CD4-positive, alpha-beta T cell treated with Interleukin-21 for 1 hour (primary cell): ENCODE data around the gene PASD1.
"Not testable (repeated sequence)": the region's sequence is repeated elsewhere in the genome, so short reads cannot be mapped to it uniquely, and the experiment has no call there.

Experiments used
- DNase-seq: peaks from one replicate; pipeline ENCODE4 v3.0.0-alpha.2; 2020

PASD1 gene

DNA sequence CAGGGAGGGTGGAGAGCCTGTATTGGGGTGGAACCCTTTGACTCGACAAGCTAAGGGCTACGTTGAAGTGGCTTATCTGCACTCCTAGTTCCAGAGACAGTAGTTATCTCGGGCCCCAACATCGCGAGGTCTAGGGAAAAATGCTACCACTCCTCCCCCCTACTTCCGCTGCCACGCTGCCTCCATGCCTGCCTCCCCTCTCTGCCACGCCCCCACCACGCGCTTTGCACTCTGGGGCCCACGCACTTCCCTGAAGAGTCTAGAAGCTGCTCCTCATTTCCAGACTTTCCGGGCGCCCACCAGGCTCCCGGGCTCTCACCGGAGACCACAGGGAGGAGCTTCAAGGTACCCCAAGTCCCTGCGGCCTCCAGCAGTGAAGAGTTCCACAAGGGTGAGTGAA lies at the start of gene PASD1:
Gene PASD1, plus strand, starts transcription at position 227 of the 400 bp plus-strand sequence. CDS start 37,879 bp downstream, outside the sequence.
- no peak for DNase-seq

DNA sequence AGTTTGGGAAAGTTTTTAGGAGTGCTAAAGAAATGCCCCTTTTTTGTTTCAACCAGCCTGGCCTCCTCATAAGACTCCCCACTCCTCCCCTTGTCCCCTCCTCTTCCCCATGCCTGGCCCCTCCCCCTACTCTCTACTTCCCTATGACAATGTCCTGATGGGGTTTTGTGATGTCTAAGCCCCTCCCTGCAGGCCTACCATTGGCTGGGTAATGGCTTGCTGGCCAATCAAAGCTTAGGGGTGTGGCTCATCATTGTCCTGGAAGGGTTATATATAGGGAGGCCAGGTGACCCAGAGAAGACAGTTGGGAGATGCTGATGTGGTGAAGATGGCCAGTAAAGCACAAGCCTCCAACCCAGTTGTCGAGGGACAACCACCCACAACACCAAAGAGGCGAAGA lies 48.2 kb upstream of the PASD1 start:
- no peak for DNase-seq

GRCh38 chrX:151516538-151517187 lies 46.8 kb upstream of the PASD1 start:
- no peak for DNase-seq

GRCh38 chrX:151517421-151517820 lies 46.1 kb upstream of the PASD1 start:
- no peak for DNase-seq

DNA sequence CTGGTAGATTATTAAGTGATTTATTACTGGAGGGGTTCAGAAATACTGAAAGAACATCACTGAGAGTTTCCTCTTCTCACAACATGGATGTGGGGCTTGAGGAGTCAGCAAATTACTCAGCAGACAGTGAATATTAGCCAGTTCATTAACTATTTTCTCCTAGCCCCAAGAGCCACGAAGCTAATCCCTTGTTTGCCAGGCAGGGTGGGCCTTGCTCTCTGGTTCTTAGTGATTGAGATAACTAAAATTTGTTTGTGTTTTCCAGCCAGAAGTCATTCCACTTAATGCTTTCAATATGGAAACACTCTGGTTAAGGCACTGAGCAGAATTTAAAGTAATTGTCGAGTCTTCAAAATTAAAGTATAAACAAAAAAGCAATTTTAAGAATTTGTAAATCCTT lies 40.1 kb upstream of the PASD1 start:
- no peak for DNase-seq

DNA sequence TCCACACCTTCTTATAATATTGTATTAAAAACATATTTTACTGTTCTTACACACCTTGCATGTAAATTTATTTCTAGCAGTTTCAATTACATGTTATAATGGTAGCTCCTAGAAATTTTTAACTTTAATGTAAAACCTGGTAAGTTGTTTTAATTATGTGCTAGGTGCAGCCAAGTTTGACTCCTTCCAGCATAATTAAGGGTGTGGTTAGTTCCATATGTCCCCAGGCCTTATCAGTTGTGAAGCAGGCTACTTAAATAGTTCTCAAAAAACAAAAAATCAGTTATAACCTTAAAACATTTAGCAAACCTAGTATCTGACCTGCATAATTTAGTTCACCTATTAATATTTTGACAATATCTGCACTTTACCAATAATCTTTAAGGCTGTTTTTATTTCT lies 26.9 kb upstream of the PASD1 start:
- no peak for DNase-seq

- DNase-seq = no peak
These were observed 25.9 kb upstream of the PASD1 start for GRCh38 chrX:151537572-151537971.

GRCh38 chrX:151538190-151539122 lies 25.0 kb upstream of the PASD1 start:
- no peak for DNase-seq

DNA sequence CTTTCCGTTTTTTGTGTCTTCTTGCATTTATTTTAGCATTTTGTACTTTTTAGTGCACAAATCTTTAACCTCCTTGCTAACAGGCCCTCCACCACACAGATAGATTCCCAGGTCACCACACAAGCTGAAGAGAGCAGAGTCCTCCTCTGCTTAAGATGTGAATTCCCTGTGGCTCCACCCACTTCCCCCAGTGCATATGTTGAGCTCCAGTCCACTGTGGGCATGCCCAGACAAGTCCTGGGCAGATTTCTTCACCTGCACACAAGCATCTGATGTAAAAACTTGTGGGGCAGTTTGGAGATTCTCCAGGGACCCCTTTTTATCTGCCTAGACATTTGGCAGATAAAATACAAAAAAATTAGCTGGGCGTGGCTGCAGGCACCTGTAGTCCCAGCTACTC lies 19.8 kb upstream of the PASD1 start:
- no peak for DNase-seq

GRCh38 chrX:151546226-151546625 lies 17.2 kb upstream of the PASD1 start:
- DNase-seq = not testable (repeated sequence)

DNA sequence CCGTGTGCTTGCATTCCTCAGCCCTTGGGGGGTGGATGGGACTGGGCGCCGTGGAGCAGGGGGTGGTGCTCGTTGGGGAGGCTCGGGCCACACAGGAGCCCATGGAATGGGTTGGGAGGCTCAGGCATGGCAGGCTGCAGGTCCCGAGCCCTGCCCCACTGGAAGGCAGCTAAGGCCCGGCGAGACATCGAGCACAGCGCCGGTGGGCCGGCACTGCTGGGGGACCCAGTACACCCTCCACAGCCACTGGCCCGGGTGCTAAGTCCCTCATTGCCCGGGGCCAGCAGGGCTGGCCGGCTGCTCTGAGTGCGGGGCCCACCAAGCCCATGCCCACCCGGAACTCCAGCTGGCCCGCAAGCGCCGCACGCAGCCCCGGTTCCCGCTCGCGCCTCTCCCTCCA lies 12.3 kb upstream of the PASD1 start:
- DNase-seq = not testable (repeated sequence)

GRCh38 chrX:151552743-151553142 lies 10.7 kb upstream of the PASD1 start:
- DNase-seq = no peak

GRCh38 chrX:151555301-151555700 lies 8.2 kb upstream of the PASD1 start:
- not testable (repeated sequence) for DNase-seq

GRCh38 chrX:151562485-151562884 lies 990 bp upstream of the PASD1 start:
- not testable (repeated sequence) for DNase-seq

GRCh38 chrX:151563003-151563402 lies 472 bp upstream of the PASD1 start:
- DNase-seq = not testable (repeated sequence)

GRCh38 chrX:151564035-151564434 lies 560 bp downstream of the PASD1 start:
- no peak for DNase-seq

DNA sequence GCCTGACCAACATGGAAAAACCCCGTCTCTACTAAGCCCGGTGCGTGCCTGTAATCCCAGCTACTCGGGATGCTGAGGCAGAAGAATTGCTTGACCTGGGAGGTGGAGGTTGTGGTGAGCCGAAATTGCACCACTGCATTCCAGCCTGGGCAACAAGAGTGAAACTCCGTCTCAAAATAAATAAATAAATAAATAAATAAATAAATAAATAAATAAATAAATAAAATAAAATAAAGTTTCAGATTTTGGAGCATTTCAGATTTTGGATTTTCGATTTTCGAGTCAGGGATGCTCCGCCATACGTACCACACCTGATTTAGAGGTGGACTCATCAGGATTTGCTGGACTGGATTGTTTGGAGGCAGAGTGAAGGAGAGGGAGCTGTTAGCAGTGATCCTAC lies 3.4 kb downstream of the PASD1 start:
- DNase-seq = not testable (repeated sequence)

DNA sequence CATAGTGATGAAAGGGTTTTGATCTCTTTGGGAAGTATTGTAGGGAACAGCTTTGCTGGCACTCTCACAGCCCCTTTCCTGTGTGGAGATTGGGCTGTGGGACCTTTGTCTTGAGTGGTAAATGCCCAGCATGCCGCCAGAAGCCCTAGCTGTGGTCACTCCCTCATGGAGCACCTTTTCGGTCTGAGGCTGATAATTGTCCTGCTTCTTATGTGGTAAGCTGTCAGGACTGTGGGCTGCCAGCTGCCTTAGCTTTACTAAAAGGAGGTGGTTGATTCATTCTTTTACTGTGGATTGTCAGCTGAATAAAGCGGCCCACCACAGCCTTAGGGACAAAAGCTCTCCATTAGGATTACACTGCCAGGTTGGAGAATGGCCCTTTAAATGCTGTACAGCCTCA lies 7.1 kb downstream of the PASD1 start:
- DNase-seq = no peak

DNA sequence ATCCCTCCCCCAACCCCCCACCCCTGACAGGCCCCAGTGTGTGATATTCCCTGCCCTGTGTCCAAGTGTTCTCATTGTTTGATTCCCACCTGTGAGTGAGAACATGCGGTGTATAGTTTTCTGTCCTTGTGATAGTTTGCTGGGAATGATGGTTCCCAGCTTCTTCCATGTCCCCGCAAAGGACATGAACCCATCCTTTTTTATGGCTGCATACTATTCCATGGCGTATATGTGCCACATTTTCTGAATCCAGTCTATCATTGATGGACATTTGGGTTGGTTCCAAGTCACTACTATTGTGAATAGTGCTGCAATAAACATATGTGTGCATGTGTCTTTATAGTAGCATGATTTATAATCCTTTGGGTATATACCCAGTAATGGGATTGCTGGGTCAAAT lies 29.9 kb downstream of the PASD1 start:
- not testable (repeated sequence) for DNase-seq

GRCh38 chrX:151596282-151596681 lies 32.8 kb downstream of the PASD1 start:
- no peak for DNase-seq

GRCh38 chrX:151604931-151605330 lies 41.5 kb downstream of the PASD1 start:
- no peak for DNase-seq

DNA sequence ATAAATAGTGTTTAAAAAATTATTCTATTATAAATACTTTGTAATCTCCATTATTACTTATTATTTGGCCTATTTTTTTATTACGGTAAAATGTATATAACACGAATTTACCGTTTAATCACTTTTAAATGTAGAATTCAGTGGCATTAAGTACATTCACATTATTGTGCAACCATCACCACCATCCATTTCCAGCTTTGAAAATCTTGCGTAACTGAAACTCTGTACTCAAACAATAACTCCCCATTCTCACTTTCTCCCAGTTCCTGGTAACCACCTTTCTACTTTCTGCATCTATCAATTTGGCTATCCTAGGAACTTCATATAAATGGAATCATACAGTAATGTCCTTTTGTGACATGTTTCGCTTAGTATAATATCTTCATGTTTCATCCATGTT lies 45.7 kb downstream of the PASD1 start:
- DNase-seq = no peak

GRCh38 chrX:151621422-151621821 lies 57.9 kb downstream of the PASD1 start:
- DNase-seq = no peak

- DNase-seq = no peak
These were observed 61.2 kb downstream of the PASD1 start for GRCh38 chrX:151624677-151625076.
